ENCODE results near the gene TMEM198. TPM values are rescaled to one million over a fixed set of nuclear protein-coding genes. Genes with fewer than 3 reads are reported as not detected.
A peak's percentile ranks its signal among the peaks of the same experiment; 100 is the strongest.

Gene TMEM198
- total RNA-seq, 2 donors from 2014 or later = 1.8 to 4.3 TPM

GRCh38 chr2:219507581-219508443 is 36.0 kb upstream of the TMEM198 start:
- H3K27ac ChIP-seq = peak overlapping the region; percentile 11 to 35
- TF ChIP-seq, protein P1, sequence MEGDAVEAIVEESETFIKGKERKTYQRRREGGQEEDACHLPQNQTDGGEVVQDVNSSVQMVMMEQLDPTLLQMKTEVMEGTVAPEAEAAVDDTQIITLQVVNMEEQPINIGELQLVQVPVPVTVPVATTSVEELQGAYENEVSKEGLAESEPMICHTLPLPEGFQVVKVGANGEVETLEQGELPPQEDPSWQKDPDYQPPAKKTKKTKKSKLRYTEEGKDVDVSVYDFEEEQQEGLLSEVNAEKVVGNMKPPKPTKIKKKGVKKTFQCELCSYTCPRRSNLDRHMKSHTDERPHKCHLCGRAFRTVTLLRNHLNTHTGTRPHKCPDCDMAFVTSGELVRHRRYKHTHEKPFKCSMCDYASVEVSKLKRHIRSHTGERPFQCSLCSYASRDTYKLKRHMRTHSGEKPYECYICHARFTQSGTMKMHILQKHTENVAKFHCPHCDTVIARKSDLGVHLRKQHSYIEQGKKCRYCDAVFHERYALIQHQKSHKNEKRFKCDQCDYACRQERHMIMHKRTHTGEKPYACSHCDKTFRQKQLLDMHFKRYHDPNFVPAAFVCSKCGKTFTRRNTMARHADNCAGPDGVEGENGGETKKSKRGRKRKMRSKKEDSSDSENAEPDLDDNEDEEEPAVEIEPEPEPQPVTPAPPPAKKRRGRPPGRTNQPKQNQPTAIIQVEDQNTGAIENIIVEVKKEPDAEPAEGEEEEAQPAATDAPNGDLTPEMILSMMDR (IDR thresholded peaks at IDR 0.05) = no peak
- DNase-seq (ENCODE audit: low spot score) = no peak
- H3K27me3 ChIP-seq = no peaks in the 10 kb centered on the region
- peaks cover 33% of the 10 kb centered on the region for H3K36me3 ChIP-seq
- H3K4me3 ChIP-seq = no peak overlapping the region
- H3K4me1 ChIP-seq = peaks cover 0 to 58% of the 10 kb centered on the region in 2 donors
- no peaks in the 10 kb centered on the region for H3K9me3 ChIP-seq

DNA sequence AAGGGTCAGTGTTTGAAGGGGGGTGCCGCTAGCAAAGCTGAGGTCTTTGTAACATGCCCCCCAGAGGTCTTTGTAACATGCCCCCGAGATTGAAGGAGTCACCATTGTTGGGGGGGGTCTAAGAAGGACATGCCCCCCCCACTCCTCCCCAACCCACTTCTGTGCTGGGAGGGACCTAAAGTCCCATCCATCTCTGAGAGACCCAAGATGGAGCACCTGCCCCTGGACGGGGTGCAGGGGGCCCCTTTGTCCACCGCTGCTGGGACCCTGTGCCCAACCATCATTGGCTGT is 35.4 kb upstream of the TMEM198 start:
- Histone ChIP-seq H3K9me3 (no peaks in the 10 kb centered on the region), H3K4me1 (peaks cover 0 to 64% of the 10 kb centered on the region in 2 donors), H3K27ac (peak overlapping the region in 1 of 2 donors; percentile 11), H3K36me3 (peaks cover 27% of the 10 kb centered on the region), H3K27me3 (no peaks in the 10 kb centered on the region), H3K4me3 (no peak overlapping the region)
- TF ChIP-seq, protein P1 (IDR thresholded peaks at IDR 0.05) = no peak
- no peak for DNase-seq (ENCODE audit: low spot score)

DNA sequence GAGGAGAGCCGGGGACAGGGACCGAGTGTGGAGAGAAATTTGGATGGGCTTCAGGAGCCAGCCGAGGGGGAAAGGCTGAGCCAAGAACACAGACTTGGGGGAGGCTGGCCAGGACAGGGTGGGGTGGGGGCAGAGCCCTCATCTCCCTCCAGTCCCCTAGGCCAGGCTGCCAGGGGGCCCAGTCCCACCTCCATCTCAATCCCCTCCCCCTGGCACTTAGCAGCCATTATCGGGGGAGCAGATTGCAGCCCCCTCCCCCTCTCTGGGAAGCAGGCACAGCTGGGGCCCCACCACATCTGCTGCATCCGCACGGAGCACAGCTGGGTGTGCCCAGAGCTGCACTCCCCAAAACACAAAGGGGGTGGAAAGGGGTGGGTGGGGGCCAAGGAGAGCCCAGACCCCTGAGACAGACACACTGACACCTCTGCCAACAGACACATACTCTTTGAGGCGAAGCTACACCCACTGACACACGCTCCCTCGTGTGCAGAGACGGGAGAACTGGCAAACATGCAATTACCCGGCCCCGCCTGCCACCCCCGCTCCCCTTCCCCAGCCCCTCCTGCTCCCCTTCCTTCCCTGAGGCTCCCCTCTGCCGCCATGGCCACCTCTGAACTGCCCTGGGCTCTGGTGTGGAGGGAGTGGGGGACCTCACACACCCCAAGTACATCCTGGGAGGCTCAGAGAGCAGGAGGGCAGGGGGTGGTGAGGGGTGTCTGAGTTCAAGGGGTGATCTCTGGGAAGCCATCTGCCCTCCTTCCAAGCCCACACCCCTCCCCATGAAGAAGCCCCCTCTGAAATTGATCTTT is 34.7 kb upstream of the TMEM198 start:
- H3K4me3 ChIP-seq = no peak overlapping the region
- H3K27ac ChIP-seq = peak overlapping the region in 1 of 2 donors; percentile 29
- H3K4me1 ChIP-seq = peaks cover 0 to 72% of the 10 kb centered on the region in 2 donors
- peaks cover 19% of the 10 kb centered on the region for H3K36me3 ChIP-seq
- no peak for DNase-seq (ENCODE audit: low spot score)
- H3K9me3 ChIP-seq = no peaks in the 10 kb centered on the region
- H3K27me3 ChIP-seq = no peaks in the 10 kb centered on the region
- TF ChIP-seq, protein P1 (IDR thresholded peaks at IDR 0.05) = no peak

DNA sequence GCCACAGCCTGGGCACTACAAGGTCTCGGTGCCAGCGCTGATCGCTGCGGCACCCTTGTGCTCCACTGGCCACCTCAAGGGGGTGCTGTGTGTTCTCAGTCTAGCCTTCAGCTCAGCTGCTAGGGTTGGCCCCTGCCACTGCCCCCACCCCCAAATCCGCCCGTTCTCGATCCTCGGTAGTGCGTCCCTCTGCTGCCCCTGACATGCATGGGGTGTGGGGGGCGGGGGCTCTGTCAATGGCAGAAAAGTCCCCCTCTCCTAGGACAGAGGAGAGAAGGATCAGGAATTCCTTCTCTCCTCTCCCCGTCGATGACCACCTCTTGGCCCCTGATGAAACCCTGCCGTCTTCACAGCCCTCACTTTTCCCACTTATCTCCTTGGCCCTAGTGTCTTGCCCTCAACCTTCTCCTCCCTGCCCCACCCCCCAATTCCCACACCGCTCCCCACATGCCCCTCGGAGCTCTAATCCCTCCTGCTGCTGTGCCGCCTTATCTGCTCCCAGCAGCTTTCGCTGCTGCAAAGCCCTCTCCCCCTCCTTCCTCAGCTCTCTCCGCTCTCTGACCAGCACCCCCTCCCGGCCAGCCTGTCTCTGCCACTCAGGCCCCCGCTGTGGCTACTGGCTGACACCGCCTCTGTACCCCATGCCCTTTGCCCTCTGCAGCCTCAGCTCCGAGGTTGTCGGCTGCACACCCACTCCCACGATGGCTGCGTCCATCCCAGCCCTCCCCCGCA is 33.9 kb upstream of the TMEM198 start:
- TF ChIP-seq, protein P1 (IDR thresholded peaks at IDR 0.05) = peak; percentile 27 to 78
- Histone ChIP-seq H3K27ac (peak overlapping the region in 1 of 2 donors; percentile 29), H3K36me3 (peaks cover 11% of the 10 kb centered on the region), H3K4me3 (peak overlapping the region in 1 of 2 donors; percentile 38), H3K9me3 (no peaks in the 10 kb centered on the region), H3K4me1 (peaks cover 0 to 79% of the 10 kb centered on the region in 2 donors), H3K27me3 (no peaks in the 10 kb centered on the region)
- DNase-seq (ENCODE audit: low spot score) = no peak

DNA sequence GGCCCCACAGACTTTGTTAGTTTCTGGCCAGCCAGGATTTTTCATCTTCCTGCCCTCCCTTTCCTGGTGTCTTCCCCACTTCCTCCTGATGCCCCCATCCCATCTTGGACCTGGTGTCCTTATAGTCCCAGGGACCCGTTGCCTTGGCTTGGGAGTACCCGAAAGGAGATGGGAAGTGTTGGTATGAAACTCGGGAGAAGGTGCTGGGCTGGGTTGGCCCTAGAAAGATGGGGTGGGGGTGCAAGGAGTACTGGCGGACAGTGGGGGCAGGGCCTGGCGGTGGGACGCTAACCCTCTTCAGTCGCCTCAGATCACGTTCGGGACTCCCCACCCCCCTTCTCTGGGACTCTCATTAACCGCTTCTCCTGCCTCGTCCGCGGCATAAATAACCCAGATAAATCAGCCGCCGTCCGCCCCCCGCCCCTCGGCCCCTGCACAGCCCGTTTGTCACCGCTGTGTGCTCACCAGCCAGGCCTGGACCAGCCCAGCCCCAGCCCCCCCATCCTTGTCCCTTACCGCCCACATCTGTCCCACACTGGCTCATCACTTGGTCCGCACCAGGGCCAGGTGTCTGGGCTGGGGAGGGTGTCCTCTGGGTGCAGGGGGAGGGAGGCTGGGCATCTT is 33.2 kb upstream of the TMEM198 start:
- Histone ChIP-seq H3K27ac (no peak overlapping the region), H3K9me3 (no peaks in the 10 kb centered on the region), H3K36me3 (peaks cover 11% of the 10 kb centered on the region), H3K27me3 (no peaks in the 10 kb centered on the region), H3K4me1 (peaks cover 0 to 79% of the 10 kb centered on the region in 2 donors), H3K4me3 (peak overlapping the region in 1 of 2 donors; percentile 38)
- no peak for DNase-seq (ENCODE audit: low spot score)
- TF ChIP-seq, protein P1 (IDR thresholded peaks at IDR 0.05) = no peak
